CD14-positive monocyte (primary cell): Measurements from ENCODE around the gene RAB14. TPM values are rescaled to one million over a fixed set of nuclear protein-coding genes. Genes with fewer than 3 reads are reported as not detected.

Experiments
- DNase-seq, 3 donors: peaks; one replicate each; pipeline ENCODE4 v3.0.0-alpha.2; 2011 to 2022
- H2AFZ ChIP-seq: 2 replicates; pipeline ENCODE4 v1.6.0; 2012; ENCODE audit warnings: mild to moderate bottlenecking, low read depth, low read length, inconsistent platforms; ENCODE audit not compliant: insufficient read depth, poor library complexity, severe bottlenecking
- H3K27ac ChIP-seq, 2 donors: 1 replicate in 1 of 2; 2 replicates in 1 of 2; pipeline ENCODE4 v1.5.1; 2012 to 2013; ENCODE audit warnings: low read length in 2 of 2, control low read depth in 1 of 2, inconsistent platforms in 1 of 2, low read depth in 1 of 2, mild to moderate bottlenecking in 1 of 2
- H3K27me3 ChIP-seq, 2 donors: one replicate each; pipeline versions ENCODE4 v1.6.0 to v1.6.1; 2011 to 2013; ENCODE audit warnings: low read length in 2 of 2; ENCODE audit not compliant: control insufficient read depth in 2 of 2, insufficient read depth in 2 of 2
- H3K36me3 ChIP-seq, 2 donors: replicated peaks in 1 of 2; 1 replicate in 1 of 2; 2 replicates in 1 of 2; pipeline versions ENCODE4 v1.5.1 to v1.6.1; 2012 to 2013; ENCODE audit warnings: low read length in 2 of 2, control low read depth in 1 of 2, inconsistent platforms in 1 of 2, mild to moderate bottlenecking in 1 of 2; ENCODE audit not compliant: insufficient read depth in 2 of 2, control insufficient read depth in 1 of 2
- H3K4me1 ChIP-seq, 2 donors: 1 replicate in 1 of 2; 2 replicates in 1 of 2; pipeline versions ENCODE4 v1.5.1 to v1.6.1; 2012 to 2013; ENCODE audit warnings: low read length in 2 of 2, control low read depth in 1 of 2, inconsistent platforms in 1 of 2, mild to moderate bottlenecking in 1 of 2, moderate library complexity in 1 of 2; ENCODE audit not compliant: insufficient read depth in 2 of 2, control insufficient read depth in 1 of 2
- H3K4me2 ChIP-seq: replicated peaks from 2 replicates; pipeline ENCODE3; 2012; ENCODE audit warnings: low read length, moderate library complexity, mild to moderate bottlenecking; ENCODE audit not compliant: poor library complexity, severe bottlenecking; ENCODE audit errors: extremely low read depth
- H3K4me3 ChIP-seq, 3 experiments: fragments of 200-600 bp in 1 of 3; sonication (generic) in 1 of 3; replicated peaks in 1 of 3; 1 replicate in 2 of 3; 2 replicates in 1 of 3; pipeline ENCODE4 v1.5.1; 2011 to 2013; ENCODE audit warnings: low read length in 3 of 3, mild to moderate bottlenecking in 3 of 3, control low read depth in 2 of 3, low read depth in 2 of 3, inconsistent platforms in 1 of 3, moderate library complexity in 1 of 3
- H3K79me2 ChIP-seq: 2 replicates; pipeline ENCODE4 v1.6.0; 2012; ENCODE audit warnings: mild to moderate bottlenecking, control low read depth, inconsistent platforms, low read length, moderate library complexity; ENCODE audit not compliant: insufficient read depth
- H3K9ac ChIP-seq: 2 replicates; pipeline ENCODE4 v1.6.0; 2017; ENCODE audit warnings: low read length, mild to moderate bottlenecking; ENCODE audit not compliant: insufficient read depth, poor library complexity, severe bottlenecking
- H3K9me3 ChIP-seq, 2 donors: replicated peaks in 1 of 2; 1 replicate in 1 of 2; 2 replicates in 1 of 2; pipeline versions ENCODE4 v1.5.1 to v1.6.1; 2012 to 2013; ENCODE audit warnings: low read length in 2 of 2, control low read depth in 1 of 2; ENCODE audit not compliant: control insufficient read depth in 1 of 2, insufficient read depth in 1 of 2
- H4K20me1 ChIP-seq: 2 replicates; pipeline ENCODE4 v1.6.0; 2012; ENCODE audit warnings: mild to moderate bottlenecking, low read length, control low read depth, moderate library complexity; ENCODE audit not compliant: insufficient read depth
- H3K27ac Mint-ChIP-seq, 7 donors: one replicate each; pipeline ENCODE4 v1.8.0; 2020; ENCODE audit warnings: mild to moderate bottlenecking in 7 of 7, mixed read lengths in 7 of 7, moderate library complexity in 6 of 7, inconsistent platforms in 2 of 7
- H3K27me3 Mint-ChIP-seq, 3 donors: one replicate each; pipeline ENCODE4 v1.8.0; 2021 to 2022; ENCODE audit warnings: low read depth in 3 of 3, mild to moderate bottlenecking in 3 of 3, mixed read lengths in 3 of 3, moderate library complexity in 3 of 3, inconsistent platforms in 1 of 3
- H3K36me3 Mint-ChIP-seq, 2 donors: one replicate each; pipeline ENCODE4 v1.8.0; 2020; ENCODE audit warnings: mixed read lengths in 2 of 2, inconsistent platforms in 1 of 2, mild to moderate bottlenecking in 1 of 2
- H3K4me1 Mint-ChIP-seq: one replicate; pipeline ENCODE4 v1.8.0; 2020; ENCODE audit warnings: mild to moderate bottlenecking, mixed read lengths
- H3K4me3 Mint-ChIP-seq, 2 donors: one replicate each; pipeline ENCODE4 v1.8.0; 2020; ENCODE audit warnings: mild to moderate bottlenecking in 2 of 2, mixed read lengths in 2 of 2, moderate library complexity in 1 of 2
- H3K9me3 Mint-ChIP-seq, 7 donors: one replicate each; pipeline ENCODE4 v1.8.0; 2020 to 2022; ENCODE audit warnings: mixed read lengths in 7 of 7, mild to moderate bottlenecking in 6 of 7, moderate library complexity in 6 of 7, inconsistent platforms in 2 of 7
- WGBS: methylation state at CpG from one replicate; pipeline ENCODE4 v1.1.5; 2013; ENCODE audit warnings: missing lambda C conversion rate; ENCODE audit not compliant: insufficient coverage; 5-methylcytosine and 5-hydroxymethylcytosine counted together
- intact Hi-C, 2 donors: fragments of 100-400 bp; cut with micrococcal nuclease; formaldehyde crosslinking; loops; one replicate each; pipeline versions ENCODE4 v1.15.0 to v1.15.1; 2023
- polyA plus RNA-seq, 3 donors: library from polyadenylated mRNA; depleted of rRNA in 1 of 3; unstranded in 2 of 3; stranded (reverse) in 1 of 3; fragments of 300-500 nt in 2 of 3; fragments of >200 nt in 1 of 3; fragmentation: Illumina TruSeq in 2 of 3; gene quantifications; 1 replicate in 2 of 3; 2 replicates in 1 of 3; pipeline ENCODE4 v1.2.3, GENCODE V29; 2012 to 2021
- TF ChIP-seq, protein P1 (sequence below): fragments of 200-600 bp; IDR thresholded peaks from one replicate; pipeline ENCODE4 v1.8.0; 2022; ENCODE audit warnings: antibody characterized with exemption, mild to moderate bottlenecking

RAB14 gene
- polyA plus RNA-seq, 3 donors, result 23.1 to 60.0 (median 44.4) TPM

DNA sequence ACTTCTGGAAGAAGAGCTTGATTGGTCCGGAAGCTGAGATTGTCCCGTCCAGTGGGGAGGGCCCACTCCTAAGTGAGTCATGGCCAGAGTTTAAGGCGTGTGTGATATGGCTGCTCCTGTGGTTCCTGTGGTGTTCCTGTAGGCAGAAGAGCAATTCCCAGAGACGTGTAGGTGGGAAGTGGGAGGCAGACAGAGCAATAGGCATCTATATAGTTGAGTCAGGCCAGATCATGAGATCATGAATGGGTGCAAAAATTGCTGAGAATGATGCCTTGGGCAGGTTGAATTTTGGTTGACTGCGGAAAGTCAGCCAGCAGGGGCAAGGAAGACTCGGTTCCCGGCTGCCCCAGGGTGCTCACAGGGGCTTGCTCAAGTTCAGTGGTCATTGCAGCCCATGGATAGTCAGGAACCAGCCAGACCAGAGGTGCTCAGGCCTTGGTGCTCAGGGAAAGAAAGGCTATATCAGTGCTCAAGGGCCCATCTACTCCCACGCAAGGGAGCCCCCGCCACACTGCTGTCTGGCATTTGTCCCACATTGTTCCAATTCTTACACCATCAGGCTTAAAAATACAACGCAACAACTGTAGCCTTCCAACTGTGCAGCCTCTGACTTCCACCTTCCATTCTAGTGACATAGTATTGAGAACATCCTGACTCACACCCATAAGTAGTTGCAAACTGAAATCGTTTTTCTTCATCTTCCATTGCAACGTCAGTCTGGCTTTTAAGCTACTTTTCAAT lies 45.3 kb upstream of the RAB14 start:
- TF ChIP-seq, protein P1, sequence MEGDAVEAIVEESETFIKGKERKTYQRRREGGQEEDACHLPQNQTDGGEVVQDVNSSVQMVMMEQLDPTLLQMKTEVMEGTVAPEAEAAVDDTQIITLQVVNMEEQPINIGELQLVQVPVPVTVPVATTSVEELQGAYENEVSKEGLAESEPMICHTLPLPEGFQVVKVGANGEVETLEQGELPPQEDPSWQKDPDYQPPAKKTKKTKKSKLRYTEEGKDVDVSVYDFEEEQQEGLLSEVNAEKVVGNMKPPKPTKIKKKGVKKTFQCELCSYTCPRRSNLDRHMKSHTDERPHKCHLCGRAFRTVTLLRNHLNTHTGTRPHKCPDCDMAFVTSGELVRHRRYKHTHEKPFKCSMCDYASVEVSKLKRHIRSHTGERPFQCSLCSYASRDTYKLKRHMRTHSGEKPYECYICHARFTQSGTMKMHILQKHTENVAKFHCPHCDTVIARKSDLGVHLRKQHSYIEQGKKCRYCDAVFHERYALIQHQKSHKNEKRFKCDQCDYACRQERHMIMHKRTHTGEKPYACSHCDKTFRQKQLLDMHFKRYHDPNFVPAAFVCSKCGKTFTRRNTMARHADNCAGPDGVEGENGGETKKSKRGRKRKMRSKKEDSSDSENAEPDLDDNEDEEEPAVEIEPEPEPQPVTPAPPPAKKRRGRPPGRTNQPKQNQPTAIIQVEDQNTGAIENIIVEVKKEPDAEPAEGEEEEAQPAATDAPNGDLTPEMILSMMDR, result no peak
- Mint-ChIP-seq H3K27ac (peak overlapping the region in 6 of 7 donors; percentile 19 to 82 (median 66)), H3K9me3 (peaks cover 0 to 13% (median 6%) of the 10 kb centered on the region in 7 donors), H3K4me3 (peak overlapping the region in 1 of 2 donors; percentile 2), H3K4me1 (peaks cover 39% of the 10 kb centered on the region), H3K36me3 (peaks cover 0 to 1% of the 10 kb centered on the region in 2 donors), H3K27me3 (peaks cover 0 to 3% (median 1%) of the 10 kb centered on the region in 3 donors)
- 75% methylated on average over 9 of the region's 12 CpGs for WGBS
- Histone ChIP-seq H4K20me1 (no peaks in the 10 kb centered on the region), H3K9me3 (peaks cover 4 to 5% of the 10 kb centered on the region in 2 donors), H3K79me2 (no peaks in the 10 kb centered on the region), H3K27ac (peak overlapping the region in 1 of 2 donors; percentile 52), H3K36me3 (no peaks in the 10 kb centered on the region), H3K9ac (no peak overlapping the region), H3K4me3 (no peak overlapping the region), H3K4me1 (peaks cover 44 to 50% of the 10 kb centered on the region in 2 donors), H3K4me2 (no peak overlapping the region), H3K27me3 (no peaks in the 10 kb centered on the region), H2AFZ (no peak overlapping the region)
- intact Hi-C loops, result no loop called here
- DNase-seq, result peak in 2 of 3 donors; percentile 58 to 62

DNA sequence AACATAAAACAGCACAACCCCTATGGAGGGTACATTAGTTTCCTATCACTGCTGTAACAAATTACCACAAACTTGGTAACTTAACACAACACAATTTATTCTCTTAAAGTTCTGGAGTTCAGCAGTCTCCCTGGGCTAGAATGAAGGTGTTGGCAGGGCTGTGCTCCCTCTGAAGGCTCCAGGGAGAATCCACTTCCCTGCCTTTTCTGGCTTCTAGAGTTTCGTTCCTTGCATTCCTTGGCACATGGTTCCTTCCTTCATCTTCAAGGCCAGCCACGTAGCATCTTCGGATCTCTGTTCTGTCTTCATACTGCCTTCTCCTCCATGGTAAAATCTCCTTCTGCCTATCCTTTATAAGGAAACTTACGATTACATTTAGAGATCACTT lies 41.3 kb upstream of the RAB14 start:
- no peak overlapping the region for H3K4me3 Mint-ChIP-seq
- TF ChIP-seq, protein P1, result no peak
- H3K9ac ChIP-seq, result no peak overlapping the region
- H3K79me2 ChIP-seq, result no peaks in the 10 kb centered on the region
- H3K4me1 ChIP-seq, result peaks cover 16 to 19% of the 10 kb centered on the region in 2 donors
- WGBS, result 100% methylated on average over 3 of the region's 4 CpGs
- H3K27ac Mint-ChIP-seq, result no peak overlapping the region
- H3K27me3 ChIP-seq, result no peaks in the 10 kb centered on the region
- DNase-seq, result no peak
- H3K27ac ChIP-seq, result no peak overlapping the region
- no peak overlapping the region for H3K4me3 ChIP-seq
- H3K4me2 ChIP-seq, result no peak overlapping the region
- peaks cover 0 to 3% (median 0%) of the 10 kb centered on the region in 3 donors for H3K27me3 Mint-ChIP-seq
- no peaks in the 10 kb centered on the region for H4K20me1 ChIP-seq
- H2AFZ ChIP-seq, result no peak overlapping the region
- H3K36me3 Mint-ChIP-seq, result peaks cover 0 to 4% of the 10 kb centered on the region in 2 donors
- H3K9me3 ChIP-seq, result peaks cover 4 to 5% of the 10 kb centered on the region in 2 donors
- intact Hi-C loops, result no loop called here
- peaks cover 21% of the 10 kb centered on the region for H3K4me1 Mint-ChIP-seq
- peaks cover 0 to 13% (median 6%) of the 10 kb centered on the region in 7 donors for H3K9me3 Mint-ChIP-seq
- no peaks in the 10 kb centered on the region for H3K36me3 ChIP-seq
